CD4-positive, alpha-beta T cell treated with Interleukin-10 for 1 hour (primary cell): Measurements from ENCODE around the gene OCA2.
"Not testable (repeated sequence)": the region's sequence is repeated elsewhere in the genome, so short reads cannot be mapped to it uniquely, and the experiment has no call there.

Source experiments
- DNase-seq: peaks from one replicate; pipeline ENCODE4 v3.0.0-alpha.2; 2020

OCA2 gene

GRCh38 chr15:28098766-28099554, at the start of gene OCA2:
Gene OCA2 (minus strand): TSS chr15:28099315. CDS start chr15:28081874, 17,441 bp downstream.
- peak; percentile 58 for DNase-seq

- DNase-seq, result no peak
Observed at GRCh38 chr15:28147801-28148200, 48.7 kb upstream of the OCA2 start.

- DNase-seq, result not testable (repeated sequence)
Observed at GRCh38 chr15:28145419-28145818, 46.3 kb upstream of the OCA2 start.

- DNase-seq, result no peak
Observed at GRCh38 chr15:28140062-28140461, 40.9 kb upstream of the OCA2 start.

GRCh38 chr15:28137408-28138039, 38.4 kb upstream of the OCA2 start:
- DNase-seq, result not testable (repeated sequence)

- DNase-seq, result peak; percentile 29
Observed at GRCh38 chr15:28136236-28136904, 37.3 kb upstream of the OCA2 start.

GRCh38 chr15:28133281-28133680, 34.2 kb upstream of the OCA2 start:
- no peak for DNase-seq

- no peak for DNase-seq
Observed at GRCh38 chr15:28132524-28133275, 33.6 kb upstream of the OCA2 start.

GRCh38 chr15:28131946-28132345, 32.8 kb upstream of the OCA2 start:
- no peak for DNase-seq

GRCh38 chr15:28131400-28131799, 32.3 kb upstream of the OCA2 start:
- no peak for DNase-seq

- no peak for DNase-seq
Observed at GRCh38 chr15:28130651-28131050, 31.5 kb upstream of the OCA2 start.

GRCh38 chr15:28129231-28129848, 30.2 kb upstream of the OCA2 start:
- no peak for DNase-seq

- DNase-seq, result no peak
Observed at GRCh38 chr15:28128031-28128430, 28.9 kb upstream of the OCA2 start.

GRCh38 chr15:28127036-28127435, 27.9 kb upstream of the OCA2 start:
- DNase-seq, result no peak

- DNase-seq, result peak; percentile 56
Observed at GRCh38 chr15:28125673-28126651, 26.8 kb upstream of the OCA2 start.

GRCh38 chr15:28124841-28125240, 25.7 kb upstream of the OCA2 start:
- DNase-seq, result no peak

- DNase-seq, result peak; percentile 46
Observed at GRCh38 chr15:28123408-28124023, 24.4 kb upstream of the OCA2 start.

- DNase-seq, result no peak
Observed at GRCh38 chr15:28122038-28122949, 23.2 kb upstream of the OCA2 start.

- not testable (repeated sequence) for DNase-seq
Observed at GRCh38 chr15:28121577-28121976, 22.5 kb upstream of the OCA2 start.

- DNase-seq, result no peak
Observed at GRCh38 chr15:28120359-28120640, 21.2 kb upstream of the OCA2 start.
